Gastrocnemius medialis (tissue), 4 donors: ENCODE measurements around the gene BCL2. TPM values are rescaled to one million over a fixed set of nuclear protein-coding genes. Genes with fewer than 3 reads are reported as not detected.
A peak's percentile ranks its signal among the peaks of the same experiment; 100 is the strongest.

Source experiments
- ATAC-seq, 2 donors: fragments of 150-250 bp; one replicate each; pipeline ENCODE4 v1.9.1; 2016
- DNase-seq, 2 donors: peaks; one replicate each; pipeline ENCODE4 v3.0.0-alpha.2; 2019
- H3K27ac ChIP-seq, 4 donors: fragments of 200-600 bp; sonication (generic); 1 replicate in 1 of 4; 2 replicates in 3 of 4; pipeline ENCODE4 v1.5.1; 2016 to 2018; ENCODE audit warnings: mild to moderate bottlenecking in 2 of 4, moderate library complexity in 1 of 4
- H3K27me3 ChIP-seq, 3 donors: fragments of 200-600 bp; sonication (generic) in 2 of 3; 1 replicate in 1 of 3; 2 replicates in 2 of 3; pipeline versions ENCODE4 v1.5.1 to v1.6.0; 2016 to 2019; ENCODE audit warnings: mild to moderate bottlenecking in 1 of 3, moderate library complexity in 1 of 3
- H3K36me3 ChIP-seq, 2 donors: fragments of 200-600 bp; sonication (generic) in 1 of 2; one replicate each; pipeline ENCODE4 v1.5.1; 2017 to 2018
- H3K4me1 ChIP-seq, 2 donors: fragments of 200-600 bp; sonication (generic) in 1 of 2; one replicate each; pipeline ENCODE4 v1.5.1; 2016 to 2017; ENCODE audit warnings: mild to moderate bottlenecking in 2 of 2
- H3K4me3 ChIP-seq, 4 donors: fragments of 200-600 bp; sonication (generic) in 3 of 4; 1 replicate in 1 of 4; 2 replicates in 3 of 4; pipeline ENCODE4 v1.5.1; 2016 to 2019; ENCODE audit warnings: mild to moderate bottlenecking in 2 of 4
- H3K9me3 ChIP-seq, 3 donors: fragments of 200-600 bp; sonication (generic) in 2 of 3; 1 replicate in 1 of 3; 2 replicates in 2 of 3; pipeline ENCODE4 v1.5.1; 2016 to 2019
- CTCF ChIP-seq, 5 experiments: fragments of 450-650 bp in 3 of 5; fragments of 200-600 bp in 2 of 5; sonication (generic) in 2 of 5; IDR thresholded peaks in 4 of 5; conservative IDR thresholded peaks in 1 of 5; 1 replicate in 4 of 5; 2 replicates in 1 of 5; pipeline ENCODE4 v1.5.1; 2016 to 2019; ENCODE audit warnings: antibody characterized with exemption in 5 of 5, mild to moderate bottlenecking in 3 of 5, moderate library complexity in 3 of 5
- POLR2A ChIP-seq, 2 donors: fragments of 450-650 bp; IDR thresholded peaks; one replicate each; pipeline ENCODE4 v1.6.1; 2017; ENCODE audit warnings: antibody characterized with exemption in 2 of 2, mild to moderate bottlenecking in 2 of 2, moderate library complexity in 2 of 2
- in situ Hi-C, 4 donors: fragments of 200-750 bp; cut with MboI; loops; one replicate each; pipeline versions ENCODE4 v1.15.0 to v1.8.0; 2017; ENCODE audit warnings: low sequenced_read_pairs in 4 of 4
- intact Hi-C: fragments of 100-400 bp; cut with DNase I; formaldehyde crosslinking; loops from one replicate; pipeline ENCODE4 v1.15.1; 2023; ENCODE audit warnings: low total_unique reads
- total RNA-seq, 4 donors: library from RNA; depleted of rRNA; stranded (reverse); fragments of >200 nt; gene quantifications; one replicate each; pipeline versions ENCODE4 v1.1.0 to v1.2.3, GENCODE V29; 2016

BCL2 gene
- total RNA-seq, 4 donors from 2014 or later: 6.2 to 20.4 (median 13.7) TPM

GRCh38 chr18:63138436-63139340 is 180.9 kb downstream of the BCL2 start:
- H3K9me3 ChIP-seq: no peaks in the 10 kb centered on the region
- peaks cover 45 to 54% of the 10 kb centered on the region in 2 donors for H3K4me1 ChIP-seq
- TF ChIP-seq CTCF (IDR thresholded peaks at IDR 0.05 in 4 of 5, conservative IDR thresholded peaks at IDR 0.05 in 1 of 5): no peak
- peak in 1 of 2 donors; percentile 14 for TF ChIP-seq POLR2A (IDR thresholded peaks at IDR 0.05)
- ATAC-seq: peak; percentile 63 to 77
- H3K27ac ChIP-seq: peak overlapping the region; percentile 74 to 82 (median 75)
- H3K4me3 ChIP-seq: peak overlapping the region; percentile 48 to 57 (median 55)
- no peaks in the 10 kb centered on the region for H3K27me3 ChIP-seq
- peak in 1 of 2 donors; percentile 46 for DNase-seq
- in situ Hi-C loops: loop anchor here in 3 of 4 donors (10.0 to 25.0 kb wide), 2 partner anchors 186 to 299 kb away; no protein-coding TSS in a partner anchor
- no peaks in the 10 kb centered on the region for H3K36me3 ChIP-seq
- intact Hi-C loops: loop anchor here (10.0 kb wide), 1 partner anchor 286 kb away; the partner anchor contains the start of gene VPS4B

- peak; percentile 62 to 68 for ATAC-seq
- Histone ChIP-seq H3K9me3 (no peaks in the 10 kb centered on the region), H3K4me3 (peak overlapping the region; percentile 48 to 57 (median 55)), H3K27me3 (no peaks in the 10 kb centered on the region), H3K27ac (peak overlapping the region; percentile 74 to 82 (median 75)), H3K36me3 (no peaks in the 10 kb centered on the region), H3K4me1 (peaks cover 45 to 51% of the 10 kb centered on the region in 2 donors)
- TF ChIP-seq CTCF (IDR thresholded peaks at IDR 0.05 in 4 of 5, conservative IDR thresholded peaks at IDR 0.05 in 1 of 5) (no peak), POLR2A (IDR thresholded peaks at IDR 0.05) (no peak)
- in situ Hi-C loops (loop anchor here in 3 of 4 donors (10.0 to 25.0 kb wide), 2 partner anchors 187 to 299 kb away; no protein-coding TSS in a partner anchor), intact Hi-C loops (loop anchor here (10.0 kb wide), 1 partner anchor 287 kb away; the partner anchor contains the start of gene VPS4B)
- DNase-seq: no peak
Observed at GRCh38 chr18:63137999-63138435, 181.6 kb downstream of the BCL2 start.

GRCh38 chr18:63135101-63135500 is 184.5 kb downstream of the BCL2 start:
- no peak for TF ChIP-seq CTCF (IDR thresholded peaks at IDR 0.05 in 4 of 5, conservative IDR thresholded peaks at IDR 0.05 in 1 of 5)
- no peak for TF ChIP-seq POLR2A (IDR thresholded peaks at IDR 0.05)
- Histone ChIP-seq H3K27me3 (no peaks in the 10 kb centered on the region), H3K9me3 (no peaks in the 10 kb centered on the region), H3K4me3 (no peak overlapping the region), H3K4me1 (peaks cover 49 to 51% of the 10 kb centered on the region in 2 donors), H3K36me3 (no peaks in the 10 kb centered on the region), H3K27ac (no peak overlapping the region)
- DNase-seq: no peak
- ATAC-seq: no peak
- intact Hi-C loops (loop anchor here (10.0 kb wide), 1 partner anchor 290 kb away; the partner anchor contains the start of gene VPS4B), in situ Hi-C loops (loop anchor here in 3 of 4 donors (10.0 to 25.0 kb wide), 2 partner anchors 190 to 302 kb away; no protein-coding TSS in a partner anchor)

GRCh38 chr18:63132819-63133200 is 186.8 kb downstream of the BCL2 start:
- TF ChIP-seq CTCF (IDR thresholded peaks at IDR 0.05 in 4 of 5, conservative IDR thresholded peaks at IDR 0.05 in 1 of 5) (no peak), POLR2A (IDR thresholded peaks at IDR 0.05) (no peak)
- peaks cover 26 to 33% of the 10 kb centered on the region in 2 donors for H3K4me1 ChIP-seq
- H3K27ac ChIP-seq: peak overlapping the region in 3 of 4 donors; percentile 43 to 55 (median 53)
- H3K4me3 ChIP-seq: no peak overlapping the region
- DNase-seq (peak; percentile 28 to 29), ATAC-seq (peak in 1 of 2 donors; percentile 52)
- intact Hi-C loops (loop anchor here (10.0 kb wide), 1 partner anchor 292 kb away; the partner anchor contains the start of gene VPS4B), in situ Hi-C loops (loop anchor here (5.0 to 25.0 kb wide), 4 partner anchors 184 to 304 kb away; partner anchors contain the start of gene BCL2 (in 1 of the 4))
- H3K36me3 ChIP-seq: no peaks in the 10 kb centered on the region
- H3K27me3 ChIP-seq: no peaks in the 10 kb centered on the region
- no peaks in the 10 kb centered on the region for H3K9me3 ChIP-seq
